Activated CD8-positive, alpha-beta memory T cell treated with anti-CD3 and anti-CD28 coated beads, Interleukin-2, amount 50 U/mL, for 1 hour (primary cell): ENCODE results near the gene PRCD.

Experiments used
- DNase-seq: peaks from one replicate; pipeline ENCODE4 v3.0.0-alpha.2; 2020; ENCODE audit errors: extremely low read depth

PRCD gene

DNA sequence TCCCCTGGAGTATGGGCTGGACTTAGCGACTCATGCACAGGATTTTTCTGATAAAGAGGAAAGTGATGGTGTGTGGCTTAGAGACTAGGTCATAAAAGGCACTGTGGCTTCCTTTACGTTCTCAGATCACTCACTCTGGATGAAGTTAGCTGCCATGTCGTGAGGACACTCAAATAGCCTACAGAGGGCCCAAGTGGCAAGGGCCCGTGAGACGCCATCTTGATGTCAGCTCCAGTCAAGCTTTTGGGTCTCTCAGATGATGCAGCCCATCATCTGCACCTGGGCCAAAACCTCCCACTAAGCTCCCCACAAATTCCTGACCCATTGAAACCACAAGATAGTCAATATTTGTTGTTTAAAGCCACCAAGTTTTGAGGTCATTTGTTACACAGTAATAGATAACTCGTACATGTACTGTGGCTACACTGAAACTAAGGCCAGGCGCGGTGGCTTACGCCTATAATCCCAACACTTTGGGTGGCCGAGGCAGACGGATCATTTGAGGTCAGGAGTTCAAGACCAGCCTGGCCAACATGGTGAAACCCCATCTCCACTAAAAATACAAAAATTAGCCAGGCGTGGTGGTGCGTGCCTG is 31.1 kb downstream of the PRCD start:
- no peak for DNase-seq

DNA sequence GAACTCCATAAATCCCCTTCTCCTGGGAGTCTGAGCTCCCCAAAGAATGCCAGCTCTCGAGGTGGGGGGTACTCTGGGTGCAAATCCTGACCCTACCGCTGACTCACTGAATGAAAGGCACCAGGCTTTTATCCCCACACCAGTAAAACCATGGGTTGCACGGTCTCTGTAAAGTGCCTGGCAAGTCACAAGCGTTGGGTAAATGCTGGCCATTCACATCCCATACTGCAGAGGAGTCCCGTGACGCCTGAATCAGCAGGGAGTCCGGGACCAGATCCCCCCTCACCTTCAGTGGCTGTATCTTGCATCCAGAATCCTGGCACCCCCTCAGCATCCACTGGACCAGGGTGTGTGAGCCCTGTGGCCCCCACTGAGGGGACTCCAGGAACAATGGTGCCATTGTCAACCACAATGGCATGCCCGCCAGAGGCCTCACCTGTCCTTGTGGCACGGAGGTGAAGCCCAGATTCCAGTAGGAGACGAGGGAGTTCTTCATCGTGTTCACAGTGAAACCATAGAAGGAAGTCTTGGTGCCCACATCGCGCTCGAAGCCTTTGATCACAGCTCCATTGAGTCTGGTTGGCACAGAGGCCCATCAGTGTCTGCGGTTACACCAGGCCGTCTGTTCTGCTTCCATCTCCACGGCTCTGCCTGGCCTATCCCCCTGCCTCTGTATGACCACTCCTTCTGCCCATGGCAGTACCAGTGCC is 32.5 kb downstream of the PRCD start:
- DNase-seq, result no peak

DNA sequence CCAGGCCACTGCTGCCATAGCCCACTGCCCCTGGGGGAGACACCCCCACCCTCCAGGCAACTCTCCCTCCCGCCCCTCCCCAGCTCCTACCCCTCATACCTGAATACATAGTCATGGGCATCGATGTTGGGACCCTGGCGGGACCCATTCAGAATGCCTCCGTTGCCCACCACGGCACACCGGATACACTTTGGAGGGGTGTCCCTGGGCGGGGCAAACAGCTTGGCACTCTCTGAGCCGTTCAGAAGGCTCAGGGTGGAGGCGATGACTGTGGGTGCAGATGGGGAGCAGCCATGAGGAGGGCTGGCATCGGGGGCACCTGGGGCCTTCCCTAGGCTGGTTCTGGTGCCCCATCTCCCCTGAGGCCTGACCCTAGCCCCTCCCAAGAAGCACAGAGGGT is 33.3 kb downstream of the PRCD start:
- DNase-seq, result no peak

DNA sequence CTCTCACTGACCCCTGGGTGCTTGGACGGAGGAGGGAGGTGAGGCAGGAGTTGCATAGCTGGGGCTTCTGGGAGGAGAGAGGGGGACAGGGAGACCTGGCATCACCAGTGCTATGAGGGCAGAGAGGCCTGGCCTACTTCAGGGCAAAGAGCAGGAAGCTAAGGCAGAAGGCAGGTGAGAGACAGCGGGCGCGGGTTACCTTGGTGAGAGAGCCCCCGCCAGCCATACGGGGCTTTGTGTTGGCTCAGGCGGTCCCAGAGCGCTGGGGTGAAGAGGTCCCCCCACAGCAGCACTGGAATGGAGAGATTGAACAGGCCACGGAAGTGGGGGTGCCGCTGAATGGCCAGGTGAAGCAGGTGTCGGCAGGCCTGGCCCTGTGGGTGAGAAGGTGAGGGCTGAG is 34.3 kb downstream of the PRCD start:
- DNase-seq, result no peak

DNA sequence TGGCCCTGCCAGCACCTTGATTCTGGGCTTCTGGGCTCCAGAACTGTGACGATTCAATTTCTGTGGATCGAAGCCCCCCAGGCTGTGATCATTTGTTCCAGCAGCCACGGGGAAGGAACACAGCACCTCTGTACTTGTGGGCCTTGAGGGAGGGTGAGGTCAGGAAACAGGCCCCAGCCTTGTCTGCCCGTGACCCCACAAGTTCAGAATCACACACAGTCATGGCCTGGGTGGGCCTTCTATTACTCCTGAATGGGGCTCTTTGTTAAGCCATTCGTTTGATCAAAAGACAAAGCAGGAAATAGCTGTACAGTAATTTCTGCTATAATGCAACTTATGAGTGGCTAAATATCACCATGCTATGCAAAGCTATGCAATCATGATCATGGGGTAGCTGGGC is 35.7 kb downstream of the PRCD start:
- no peak for DNase-seq

DNA sequence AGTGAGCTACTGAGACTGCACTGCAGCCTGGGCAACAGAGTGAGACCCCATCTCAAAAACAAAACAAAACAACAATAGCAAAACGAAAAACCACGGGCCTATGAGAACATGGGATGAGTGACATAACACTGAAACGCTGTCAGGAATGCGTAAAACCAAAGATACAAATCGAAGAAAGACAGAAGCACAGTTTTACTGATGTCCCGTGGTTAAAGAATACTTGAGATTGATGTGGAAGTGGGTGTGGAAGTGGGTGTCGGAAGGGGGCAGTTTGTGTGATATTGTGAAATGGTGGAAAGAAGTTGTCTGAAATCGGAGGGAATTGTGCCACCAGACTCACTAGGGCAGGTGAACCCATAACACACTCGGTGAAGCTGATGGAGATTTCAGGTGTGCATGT is 36.3 kb downstream of the PRCD start:
- no peak for DNase-seq

DNA sequence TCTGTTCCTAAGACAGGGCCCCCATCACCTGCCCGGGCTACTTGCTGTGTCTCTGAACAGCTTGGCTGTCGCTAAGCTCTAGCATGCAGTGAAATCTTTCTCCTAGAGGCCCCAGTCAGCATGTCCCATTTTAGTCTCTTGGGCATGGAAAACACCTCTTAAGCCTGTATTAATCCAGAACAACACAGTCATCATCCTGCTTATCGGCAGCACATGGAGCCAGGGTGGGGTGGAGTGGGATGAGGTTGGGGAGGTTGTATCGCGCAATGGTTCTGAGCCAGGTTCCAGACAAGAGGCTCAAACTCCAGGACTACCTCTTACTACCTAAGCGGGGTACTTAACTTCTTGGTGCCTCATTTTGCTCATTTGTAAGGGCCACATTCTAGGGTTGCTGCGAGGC is 38.0 kb downstream of the PRCD start:
- no peak for DNase-seq

DNA sequence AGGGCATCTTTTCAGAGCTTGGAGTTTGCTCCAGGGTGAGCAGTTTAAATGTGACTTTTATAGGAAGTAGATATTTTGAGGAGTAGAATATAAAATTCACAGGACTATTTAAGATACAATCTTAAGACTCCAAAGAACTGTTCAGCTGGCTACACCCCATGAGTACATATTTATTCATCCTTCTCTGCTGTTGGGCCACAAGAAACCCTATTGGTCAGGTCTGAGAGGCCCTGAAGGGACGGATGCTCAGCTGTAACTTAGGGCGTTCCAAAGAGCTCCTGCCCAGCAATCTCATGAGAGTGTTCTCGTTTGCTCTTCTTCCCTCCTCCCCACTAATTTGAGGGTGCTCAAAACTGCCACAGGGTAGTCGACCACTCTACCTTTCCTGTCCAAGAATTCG is 38.5 kb downstream of the PRCD start:
- no peak for DNase-seq

DNA sequence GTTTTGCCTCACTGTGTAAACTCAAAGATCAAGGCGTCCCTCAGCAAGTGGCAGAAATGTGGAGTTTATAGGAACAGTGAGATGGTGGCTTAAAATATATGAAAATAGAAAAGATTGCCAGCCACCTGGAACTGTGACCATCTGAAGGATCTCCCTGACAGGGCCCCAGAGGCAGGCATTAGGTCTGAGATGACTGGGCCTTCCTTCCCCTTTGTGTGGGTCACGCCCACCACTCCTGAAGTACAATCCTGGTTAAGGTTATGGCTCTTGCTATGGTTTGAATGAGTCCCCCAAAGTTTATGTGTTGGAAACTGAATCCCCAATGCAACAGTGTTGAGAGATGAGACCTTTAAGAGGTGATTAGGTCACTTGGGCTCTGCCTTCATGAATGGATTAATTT is 39.4 kb downstream of the PRCD start:
- no peak for DNase-seq

DNA sequence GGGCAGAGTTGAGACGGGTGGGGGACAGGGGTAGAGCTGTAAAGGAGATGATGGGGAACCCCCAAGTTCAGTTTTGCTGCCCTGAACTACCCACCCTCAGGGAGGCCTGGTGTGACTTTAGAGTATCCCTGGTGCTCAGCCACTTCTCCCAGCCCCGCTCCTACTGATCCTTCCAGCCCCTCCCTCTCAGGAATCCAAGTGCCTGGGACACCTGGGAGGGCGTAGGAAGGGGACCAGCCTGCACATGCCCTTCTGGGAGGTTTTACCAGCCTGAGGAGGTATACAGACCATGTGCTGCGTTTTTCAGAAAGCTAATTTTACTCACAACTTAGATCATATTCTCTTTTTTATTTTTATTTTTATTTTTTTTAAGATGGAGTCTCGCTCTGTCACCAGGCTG is 41.7 kb downstream of the PRCD start:
- no peak for DNase-seq

DNA sequence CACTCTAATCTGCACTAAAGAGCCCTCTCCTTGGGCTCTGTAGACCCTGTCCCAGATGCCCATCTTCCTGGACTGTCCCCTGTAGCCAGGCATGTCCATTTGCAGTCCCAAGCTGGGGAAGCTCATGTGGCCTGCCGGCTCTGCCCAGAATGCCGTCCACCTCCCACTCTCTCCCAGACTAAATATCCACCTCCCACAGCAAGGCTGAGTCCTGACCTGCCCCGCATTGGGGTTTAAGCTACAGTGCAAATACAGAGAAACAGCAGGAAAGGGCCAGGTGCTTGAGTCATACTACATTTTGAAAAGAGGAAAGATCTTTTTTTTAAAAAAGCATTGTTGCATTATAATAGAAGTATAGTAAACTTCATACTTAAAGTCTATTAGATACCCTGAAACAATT is 42.8 kb downstream of the PRCD start:
- no peak for DNase-seq

DNA sequence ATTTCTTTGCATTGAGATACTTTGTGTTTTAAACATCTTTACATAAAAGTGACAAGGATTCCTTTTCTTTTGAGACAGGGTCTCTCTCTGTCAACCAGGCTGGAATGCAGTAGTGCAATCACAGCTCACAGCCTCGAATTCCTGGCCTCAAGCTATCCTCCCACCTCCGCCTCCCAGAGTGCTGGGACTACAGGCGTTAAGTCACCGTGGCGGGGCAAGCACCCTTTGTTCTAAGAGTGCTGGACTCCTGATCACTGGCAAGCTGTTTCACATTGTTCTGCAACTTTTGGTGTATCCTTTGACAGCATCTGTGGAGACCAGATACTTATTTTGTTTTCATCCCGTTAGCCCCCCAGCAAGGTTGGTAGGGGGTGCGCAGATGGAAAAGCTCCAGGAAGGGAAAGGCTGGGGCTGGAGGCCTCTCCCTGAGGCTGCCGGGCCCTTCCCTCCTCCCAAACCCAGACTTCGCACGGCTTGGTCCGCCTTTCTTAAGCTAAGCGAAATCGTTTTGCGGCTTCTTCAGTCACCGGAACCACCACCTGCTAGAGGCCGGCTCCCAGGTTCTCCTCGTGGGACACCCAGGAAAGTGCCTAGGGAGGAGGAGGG is 44.7 kb downstream of the PRCD start:
- DNase-seq, result no peak

DNA sequence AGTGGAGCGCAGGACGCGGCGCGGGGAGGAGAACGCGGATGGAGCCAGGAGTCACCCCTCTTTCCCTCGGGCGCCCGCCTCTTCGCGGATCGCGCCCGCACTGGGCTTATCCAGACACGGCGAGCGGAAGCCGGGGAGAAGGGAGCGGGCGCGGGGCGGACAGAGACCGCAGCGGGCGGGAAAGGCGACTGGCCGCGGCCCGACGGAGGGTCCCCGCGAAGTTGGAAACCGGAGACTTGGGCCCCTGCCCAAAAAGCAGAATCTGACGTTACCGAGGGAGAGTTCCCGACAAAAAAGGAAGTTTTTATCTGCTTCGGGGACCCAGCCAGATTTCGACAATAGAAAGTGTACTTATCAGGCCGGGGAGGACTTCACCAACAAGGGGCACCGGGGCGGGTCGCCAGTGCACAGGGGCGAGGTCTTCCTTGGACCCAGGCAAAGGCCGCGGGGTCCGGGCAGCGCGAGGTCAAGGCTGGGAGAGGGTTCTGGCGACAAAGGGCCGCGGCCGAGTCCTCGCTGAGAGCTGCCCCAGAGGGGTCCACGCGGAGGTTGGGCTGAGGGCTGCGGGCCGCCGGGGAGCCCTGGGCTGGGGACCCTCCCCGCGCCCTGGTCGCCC is 45.3 kb downstream of the PRCD start:
- DNase-seq, result no peak

DNA sequence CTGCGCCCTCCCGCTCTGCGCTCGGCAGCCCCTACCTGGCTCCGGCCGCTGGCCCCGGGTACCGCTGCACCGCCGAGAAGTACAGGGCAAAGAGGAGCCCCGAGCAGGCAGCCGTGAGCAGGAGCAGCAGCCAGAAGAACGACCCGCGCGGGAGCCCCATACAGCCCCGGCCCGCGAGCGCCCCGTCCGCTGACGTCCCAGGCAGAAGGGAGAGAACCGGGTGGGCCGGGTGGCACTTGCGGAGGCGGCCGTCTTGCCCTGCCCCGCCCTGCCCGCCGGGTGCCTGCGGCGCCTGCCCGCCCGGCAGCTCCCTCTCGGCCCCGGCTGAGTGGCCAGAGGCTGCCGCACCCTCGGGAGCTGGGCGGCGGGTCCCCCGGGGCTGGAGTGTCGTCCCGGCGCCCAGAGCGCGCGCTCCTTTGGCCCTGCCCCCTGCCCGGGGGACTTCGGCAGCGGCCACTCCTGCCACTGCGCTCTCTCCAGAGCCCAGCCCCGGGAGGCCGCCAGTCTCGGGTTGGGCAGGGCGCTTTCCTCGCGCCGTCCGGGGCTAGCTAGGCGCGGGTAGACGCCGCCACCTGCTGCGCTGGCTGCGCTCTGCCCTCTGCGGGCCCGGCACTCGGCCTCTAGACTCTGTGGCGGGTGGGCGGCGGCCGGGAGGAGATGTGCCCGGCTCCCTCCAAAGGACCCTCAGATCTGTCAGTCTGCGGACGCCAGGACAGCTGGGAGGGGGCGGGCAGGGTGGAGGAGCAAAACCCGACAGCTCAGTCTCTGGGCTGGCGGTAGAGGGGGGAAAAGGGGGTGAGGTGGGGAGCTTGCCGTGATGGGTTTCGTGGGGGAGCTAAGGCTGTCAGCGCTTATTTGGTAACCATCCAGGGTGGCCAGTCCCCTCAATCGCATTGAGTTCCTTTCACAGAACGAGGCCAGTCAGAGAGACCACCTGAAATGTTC is 46.1 kb downstream of the PRCD start, which contains the start of gene ST6GALNAC2:
Gene ST6GALNAC2 (minus strand): TSS at position 212 of the 945 bp plus-strand sequence. CDS start 52 bp downstream, at position 160.
- DNase-seq, result no peak

DNA sequence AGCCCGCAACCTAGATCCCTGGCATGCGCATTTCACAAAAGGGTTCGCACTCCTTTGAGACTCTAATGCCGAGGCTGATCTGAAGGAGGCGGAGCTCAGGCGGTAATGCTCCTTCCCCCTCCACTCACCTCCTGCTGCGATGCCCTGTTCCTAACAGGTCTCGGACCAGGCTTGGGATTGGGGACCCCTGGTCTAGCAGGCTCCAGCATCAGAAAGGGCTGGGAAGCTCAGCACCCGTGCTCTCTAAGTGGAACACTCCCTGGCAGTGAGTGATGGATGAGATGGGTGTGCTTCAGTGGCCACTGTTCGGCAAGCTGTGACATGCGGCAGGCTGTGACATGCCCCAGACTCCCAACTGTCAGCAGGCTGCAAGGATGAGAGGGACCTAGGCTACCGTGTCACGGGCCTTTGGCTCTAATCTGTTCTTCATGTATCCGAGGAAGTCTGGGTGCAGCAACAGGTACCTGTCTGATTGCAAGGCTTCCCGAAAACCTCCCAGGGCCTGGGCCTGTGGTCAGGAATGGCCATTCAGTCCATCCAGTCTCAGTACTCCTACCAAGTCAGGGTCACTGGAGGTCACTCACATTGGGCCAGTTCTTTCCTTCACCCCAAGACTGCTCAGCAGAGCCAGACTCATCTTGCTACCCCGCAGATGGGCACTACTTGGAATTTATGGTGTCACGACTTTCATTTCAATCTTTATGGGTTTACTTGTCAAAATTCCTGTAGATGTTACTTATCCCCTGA is 47.1 kb downstream of the PRCD start:
- DNase-seq, result no peak

DNA sequence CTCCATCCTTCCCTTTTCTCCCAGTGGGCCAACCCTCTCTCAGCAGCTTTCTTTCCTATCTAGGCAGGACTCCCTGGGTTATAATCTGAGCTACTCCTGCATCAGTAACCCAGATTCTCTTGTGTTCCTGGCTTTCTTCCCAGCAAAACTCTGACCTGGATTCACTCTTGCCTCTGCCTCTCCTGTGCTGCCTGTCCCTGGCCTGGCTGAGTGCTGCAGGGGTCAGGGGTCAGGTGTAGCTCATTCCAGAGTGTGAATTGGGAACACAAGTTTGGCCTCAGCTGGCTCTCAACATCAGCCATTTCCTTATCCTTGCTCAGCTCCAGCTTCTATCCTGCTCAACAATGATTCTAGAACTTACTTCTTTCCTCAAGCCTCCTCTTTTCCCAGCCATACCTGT is 48.3 kb downstream of the PRCD start:
- no peak for DNase-seq

DNA sequence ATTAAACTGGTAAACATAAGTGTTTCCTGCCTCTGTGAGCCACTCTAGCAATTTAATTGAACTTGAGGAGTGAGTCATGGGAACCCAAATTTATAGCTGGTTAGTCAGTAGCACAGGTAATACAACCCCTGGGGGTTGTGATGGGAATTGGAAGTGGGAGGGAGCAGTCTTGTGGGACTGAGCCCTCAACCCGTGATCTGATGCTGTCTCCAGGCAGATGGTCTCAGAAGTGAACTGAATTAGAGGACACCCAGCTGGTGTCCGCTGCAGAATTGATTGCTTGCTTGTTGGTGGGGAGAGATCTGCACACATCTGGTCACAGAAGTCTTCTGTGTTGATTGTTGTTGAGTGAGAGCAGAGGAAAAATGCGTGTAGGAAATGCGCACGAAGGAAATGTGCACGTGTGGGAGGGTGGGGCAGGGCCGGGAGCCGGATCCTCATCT is 53.6 kb downstream of the PRCD start:
- no peak for DNase-seq

DNA sequence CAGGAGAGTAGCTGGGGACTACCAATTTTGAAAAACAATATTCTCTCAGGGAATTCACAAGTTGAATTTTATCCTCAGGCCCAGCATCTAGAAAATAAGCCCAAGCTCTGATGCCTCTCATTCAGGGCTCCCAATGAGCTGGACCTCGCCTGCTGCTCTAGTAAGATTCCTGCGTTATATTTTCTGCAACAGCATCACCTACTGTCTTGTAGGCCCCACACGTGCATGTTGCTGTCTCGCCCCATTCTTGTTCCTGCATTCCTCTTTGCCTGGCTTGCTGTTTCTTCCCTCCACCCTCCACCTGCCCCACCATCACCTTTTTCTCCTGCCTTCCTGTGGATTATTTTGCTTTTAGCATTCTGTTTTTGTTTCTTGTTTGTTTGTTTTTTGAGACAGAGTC is 54.1 kb downstream of the PRCD start:
- no peak for DNase-seq

DNA sequence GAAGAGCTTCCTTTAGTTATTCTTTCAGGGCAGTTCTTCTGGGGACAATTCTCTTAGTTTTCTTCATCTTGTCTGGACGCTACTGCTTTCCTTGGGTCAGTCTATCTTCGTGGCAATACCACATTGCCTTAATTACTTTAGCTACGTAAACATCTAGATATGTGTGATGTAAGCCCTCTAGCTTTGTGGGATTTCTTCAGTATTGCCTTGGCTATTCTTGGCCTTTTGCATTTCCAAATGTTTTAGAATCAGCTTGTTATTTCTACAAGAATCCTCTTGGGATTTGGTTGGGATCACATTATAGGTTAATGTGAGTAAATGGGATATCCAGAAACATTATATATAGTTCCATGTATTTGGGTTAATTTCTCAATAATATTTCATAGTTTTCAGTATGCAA is 54.8 kb downstream of the PRCD start:
- no peak for DNase-seq
